B cell (primary cell): ENCODE data around the gene ANKS1B. TPM values are rescaled to one million over a fixed set of nuclear protein-coding genes. Genes with fewer than 3 reads are reported as not detected.

Source experiments
- ATAC-seq: fragments of 200-7000 bp; cut with Tn5 transposase; one replicate; pipeline ENCODE4 v1.10.0; 2021; ENCODE audit warnings: low read depth, mild to moderate bottlenecking, moderate number of reproducible peaks, moderate library complexity
- CTCF ChIA-PET: fragments of 350-600 bp; sonication (Branson Sonifier 250); formaldehyde crosslinking; loops from one replicate; lab custom pipeline; 2021; ENCODE audit warnings: antibody characterized with exemption, inconsistent platforms; lab: Charles Lee
- POLR2A ChIA-PET: fragments of 350-600 bp; sonication (Branson Sonifier 250); formaldehyde crosslinking; loops from one replicate; lab custom pipeline; 2021; ENCODE audit warnings: antibody characterized with exemption; lab: Charles Lee
- DNase-seq: peaks from one replicate; pipeline ENCODE4 v3.0.0; 2013
- H2AFZ ChIP-seq: 2 replicates; pipeline ENCODE4 v1.6.1; 2012; ENCODE audit warnings: mild to moderate bottlenecking, low read depth, low read length; ENCODE audit not compliant: insufficient read depth, poor library complexity, severe bottlenecking
- H3K27ac ChIP-seq, 2 donors: 1 replicate in 1 of 2; 2 replicates in 1 of 2; pipeline ENCODE4 v1.5.1; 2012 to 2013; ENCODE audit warnings: low read length in 2 of 2, mild to moderate bottlenecking in 2 of 2, moderate library complexity in 1 of 2
- H3K27me3 ChIP-seq, 4 experiments: fragments of 200-600 bp in 1 of 4; sonication (generic) in 1 of 4; replicated peaks in 1 of 4; 1 replicate in 2 of 4; 2 replicates in 2 of 4; pipeline versions ENCODE4 v1.6.1 to v1.7.0; 2013 to 2016; ENCODE audit warnings: low read length in 3 of 4, mild to moderate bottlenecking in 2 of 4, mixed read lengths in 1 of 4, moderate library complexity in 1 of 4; ENCODE audit not compliant: insufficient read depth in 4 of 4, control insufficient read depth in 3 of 4; ENCODE audit errors: control extremely low read depth in 1 of 4
- H3K36me3 ChIP-seq, 2 experiments: replicated peaks in 1 of 2; 1 replicate in 1 of 2; 2 replicates in 1 of 2; pipeline versions ENCODE4 v1.6.1 to v1.7.1; 2013; ENCODE audit warnings: low read length in 1 of 2; ENCODE audit not compliant: insufficient read depth in 2 of 2, control insufficient read depth in 1 of 2; ENCODE audit errors: control extremely low read depth in 1 of 2, extremely low read depth in 1 of 2
- H3K4me1 ChIP-seq, 2 donors: fragments of 200-600 bp in 1 of 2; sonication (generic) in 1 of 2; 1 replicate in 1 of 2; 2 replicates in 1 of 2; pipeline versions ENCODE4 v1.5.1 to v1.6.1; 2013 to 2017; ENCODE audit warnings: low read length in 2 of 2; ENCODE audit not compliant: control insufficient read depth in 2 of 2, insufficient read depth in 2 of 2
- H3K4me2 ChIP-seq: replicated peaks from 2 replicates; pipeline ENCODE3; 2012; ENCODE audit warnings: mild to moderate bottlenecking, low read depth, low read length; ENCODE audit not compliant: poor library complexity, severe bottlenecking
- H3K4me3 ChIP-seq, 5 experiments: fragments of 200-600 bp in 1 of 5; sonication (generic) in 1 of 5; 1 replicate in 3 of 5; 2 replicates in 2 of 5; pipeline versions ENCODE4 v1.5.1 to v1.7.0; 2011 to 2016; ENCODE audit warnings: low read length in 4 of 5, mild to moderate bottlenecking in 4 of 5, low read depth in 2 of 5, control low read depth in 1 of 5, moderate library complexity in 1 of 5; ENCODE audit not compliant: insufficient read depth in 1 of 5; ENCODE audit errors: control extremely low read depth in 1 of 5, extremely low read depth in 1 of 5
- H3K79me2 ChIP-seq: fragments of 200-600 bp; sonication (generic); one replicate; pipeline ENCODE4 v1.6.0; 2016; ENCODE audit warnings: low read length; ENCODE audit not compliant: control insufficient read depth, insufficient read depth
- H3K9ac ChIP-seq: fragments of 200-600 bp; sonication (generic); 2 replicates; pipeline ENCODE4 v1.6.1; 2017; ENCODE audit warnings: mild to moderate bottlenecking, low read length, moderate library complexity
- H3K9me3 ChIP-seq, 3 donors: one replicate each; pipeline versions ENCODE4 v1.6.1 to v1.7.1; 2013; ENCODE audit warnings: low read length in 2 of 3; ENCODE audit not compliant: control insufficient read depth in 2 of 3, insufficient read depth in 1 of 3; ENCODE audit errors: control extremely low read depth in 1 of 3
- H4K20me1 ChIP-seq: 2 replicates; pipeline ENCODE4 v1.6.0; 2012; ENCODE audit warnings: mild to moderate bottlenecking, low read length; ENCODE audit not compliant: insufficient read depth, control insufficient read depth, poor library complexity, severe bottlenecking
- H3K27ac Mint-ChIP-seq: one replicate; pipeline ENCODE4 v1.8.0; 2021; ENCODE audit warnings: mixed read lengths
- H3K27me3 Mint-ChIP-seq: one replicate; pipeline ENCODE4 v1.8.0; 2021; ENCODE audit warnings: mixed read lengths
- H3K4me1 Mint-ChIP-seq: one replicate; pipeline ENCODE4 v1.8.0; 2021; ENCODE audit warnings: mixed read lengths
- H3K4me3 Mint-ChIP-seq: one replicate; pipeline ENCODE4 v1.8.0; 2021; ENCODE audit warnings: mixed read lengths
- H3K9me3 Mint-ChIP-seq: one replicate; pipeline ENCODE4 v1.8.0; 2022; ENCODE audit warnings: mixed read lengths; ENCODE audit not compliant: insufficient read depth
- EZH2 ChIP-seq: IDR thresholded peaks from 2 replicates; pipeline ENCODE4 v1.6.1; 2012; ENCODE audit warnings: borderline replicate concordance, low read depth, mild to moderate bottlenecking, moderate library complexity, low read length; ENCODE audit not compliant: insufficient read depth, poor library complexity, severe bottlenecking
- WGBS: methylation state at CpG from one replicate; pipeline ENCODE4 v1.1.5; 2013; ENCODE audit warnings: missing lambda C conversion rate; ENCODE audit not compliant: insufficient coverage; 5-methylcytosine and 5-hydroxymethylcytosine counted together
- intact Hi-C: fragments of 100-400 bp; cut with micrococcal nuclease; formaldehyde crosslinking; loops from one replicate; pipeline ENCODE4 v1.10.0; 2022
- polyA plus RNA-seq: library from polyadenylated mRNA; depleted of rRNA; stranded (reverse); fragments of >200 nt; gene quantifications from 2 replicates; pipeline ENCODE4 v1.2.3, GENCODE V29; 2012
- total RNA-seq, 2 donors: library from RNA; stranded (reverse); fragments of 120-200 nt in 1 of 2; gene quantifications; 1 replicate in 1 of 2; 2 replicates in 1 of 2; pipeline versions ENCODE4 v1.2.3 to v1.2.4, GENCODE V29; 2013 to 2022
- TF ChIP-seq, protein P1 (sequence below): fragments of 200-600 bp; IDR thresholded peaks from one replicate; pipeline ENCODE4 v1.8.0; 2022; ENCODE audit warnings: antibody characterized with exemption, mild to moderate bottlenecking

ANKS1B gene
- total and polyA plus RNA-seq, 2 donors (not counting 1 experiment from before 2014, with no cell fraction given) = not detected

GRCh38 chr12:99486277-99486676 is 498.5 kb downstream of the ANKS1B start:
- H3K9me3 ChIP-seq = no peaks in the 10 kb centered on the region
- WGBS = no CpG with 5 or more reads among the region's 1 CpG
- intact Hi-C loops = no loop called here
- Mint-ChIP-seq H3K4me1 (no peaks in the 10 kb centered on the region), H3K9me3 (peaks cover 7% of the 10 kb centered on the region), H3K27ac (no peak overlapping the region), H3K4me3 (no peak overlapping the region), H3K27me3 (no peaks in the 10 kb centered on the region)
- H3K27ac ChIP-seq = no peak overlapping the region
- no peak overlapping the region for H3K9ac ChIP-seq
- H3K27me3 ChIP-seq = no peaks in the 10 kb centered on the region
- ATAC-seq (no peak), DNase-seq (no peak)
- H4K20me1 ChIP-seq = no peaks in the 10 kb centered on the region
- H3K79me2 ChIP-seq = no peaks in the 10 kb centered on the region
- no peak overlapping the region for H3K4me2 ChIP-seq
- no peak for TF ChIP-seq EZH2
- TF ChIP-seq, protein P1, sequence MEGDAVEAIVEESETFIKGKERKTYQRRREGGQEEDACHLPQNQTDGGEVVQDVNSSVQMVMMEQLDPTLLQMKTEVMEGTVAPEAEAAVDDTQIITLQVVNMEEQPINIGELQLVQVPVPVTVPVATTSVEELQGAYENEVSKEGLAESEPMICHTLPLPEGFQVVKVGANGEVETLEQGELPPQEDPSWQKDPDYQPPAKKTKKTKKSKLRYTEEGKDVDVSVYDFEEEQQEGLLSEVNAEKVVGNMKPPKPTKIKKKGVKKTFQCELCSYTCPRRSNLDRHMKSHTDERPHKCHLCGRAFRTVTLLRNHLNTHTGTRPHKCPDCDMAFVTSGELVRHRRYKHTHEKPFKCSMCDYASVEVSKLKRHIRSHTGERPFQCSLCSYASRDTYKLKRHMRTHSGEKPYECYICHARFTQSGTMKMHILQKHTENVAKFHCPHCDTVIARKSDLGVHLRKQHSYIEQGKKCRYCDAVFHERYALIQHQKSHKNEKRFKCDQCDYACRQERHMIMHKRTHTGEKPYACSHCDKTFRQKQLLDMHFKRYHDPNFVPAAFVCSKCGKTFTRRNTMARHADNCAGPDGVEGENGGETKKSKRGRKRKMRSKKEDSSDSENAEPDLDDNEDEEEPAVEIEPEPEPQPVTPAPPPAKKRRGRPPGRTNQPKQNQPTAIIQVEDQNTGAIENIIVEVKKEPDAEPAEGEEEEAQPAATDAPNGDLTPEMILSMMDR = no peak
- no peak overlapping the region for H3K4me3 ChIP-seq
- no peaks in the 10 kb centered on the region for H3K4me1 ChIP-seq
- ChIA-PET CTCF (no interaction called here), POLR2A (no interaction called here)
- H2AFZ ChIP-seq = no peak overlapping the region
- no peaks in the 10 kb centered on the region for H3K36me3 ChIP-seq

DNA sequence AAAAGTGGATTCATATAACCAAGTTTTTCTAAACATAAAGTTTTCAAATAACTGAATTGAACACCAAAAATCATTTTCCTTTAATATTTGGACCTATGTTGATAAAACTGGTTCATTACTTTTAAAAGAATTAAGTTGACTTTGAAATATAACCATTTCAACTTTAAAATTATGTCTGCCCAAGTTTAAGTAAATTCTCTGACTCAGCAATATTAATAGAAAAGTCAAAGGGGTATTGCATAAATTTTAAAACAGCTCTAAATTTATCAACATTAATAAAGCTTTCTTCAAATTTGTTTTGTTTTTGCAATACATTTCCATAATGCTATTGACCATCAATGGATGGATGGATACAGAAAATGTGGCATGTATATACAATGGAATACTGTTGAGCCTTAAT is 505.6 kb downstream of the ANKS1B start:
- no peak for TF ChIP-seq EZH2
- TF ChIP-seq, protein P1 = no peak
- CTCF ChIA-PET = no interaction called here

More for the DNA sequence above, 505.6 kb downstream of the ANKS1B start:
- DNase-seq (no peak), ATAC-seq (no peak)
- no peak overlapping the region for H3K27ac ChIP-seq
- no peaks in the 10 kb centered on the region for H3K36me3 ChIP-seq
- Mint-ChIP-seq H3K27ac (no peak overlapping the region), H3K27me3 (no peaks in the 10 kb centered on the region), H3K9me3 (peaks cover 5% of the 10 kb centered on the region), H3K4me3 (no peak overlapping the region), H3K4me1 (no peaks in the 10 kb centered on the region)
- H3K4me2 ChIP-seq = no peak overlapping the region
- H3K4me1 ChIP-seq = no peaks in the 10 kb centered on the region
- POLR2A ChIA-PET = no interaction called here
- no peak overlapping the region for H3K4me3 ChIP-seq
- H4K20me1 ChIP-seq = no peaks in the 10 kb centered on the region
- no peak overlapping the region for H3K9ac ChIP-seq
- H2AFZ ChIP-seq = no peak overlapping the region
- no peaks in the 10 kb centered on the region for H3K9me3 ChIP-seq
- H3K79me2 ChIP-seq = no peaks in the 10 kb centered on the region
- no peaks in the 10 kb centered on the region for H3K27me3 ChIP-seq
- intact Hi-C loops = no loop called here
